ENCODE measurements around the gene MAPK10. TPM values are rescaled to one million over a fixed set of nuclear protein-coding genes. Genes with fewer than 3 reads are reported as not detected.
A peak's percentile ranks its signal among the peaks of the same experiment; 100 is the strongest.

Gene MAPK10
- total RNA-seq, 1 donor from 2014 or later, result 2.2 TPM

DNA sequence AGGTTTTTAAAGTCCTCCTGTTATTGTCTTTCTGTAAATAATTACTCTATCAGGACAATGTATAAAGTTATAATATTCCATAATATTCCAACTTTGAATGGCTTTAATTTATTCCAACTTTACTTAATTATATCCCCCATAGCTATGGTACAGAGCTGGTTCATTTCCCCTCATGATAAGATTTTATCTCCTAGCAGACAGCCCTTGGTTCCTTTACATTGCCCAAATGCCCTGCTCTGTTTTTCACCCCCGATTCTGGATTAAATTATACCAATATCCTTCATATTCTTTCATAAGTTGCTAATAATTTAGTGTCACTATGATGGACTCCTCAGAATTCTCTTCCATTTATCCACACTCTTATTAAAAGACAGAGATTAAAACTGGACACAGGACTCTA lies 340.5 kb downstream of the MAPK10 start:
- TF ChIP-seq, protein P1, sequence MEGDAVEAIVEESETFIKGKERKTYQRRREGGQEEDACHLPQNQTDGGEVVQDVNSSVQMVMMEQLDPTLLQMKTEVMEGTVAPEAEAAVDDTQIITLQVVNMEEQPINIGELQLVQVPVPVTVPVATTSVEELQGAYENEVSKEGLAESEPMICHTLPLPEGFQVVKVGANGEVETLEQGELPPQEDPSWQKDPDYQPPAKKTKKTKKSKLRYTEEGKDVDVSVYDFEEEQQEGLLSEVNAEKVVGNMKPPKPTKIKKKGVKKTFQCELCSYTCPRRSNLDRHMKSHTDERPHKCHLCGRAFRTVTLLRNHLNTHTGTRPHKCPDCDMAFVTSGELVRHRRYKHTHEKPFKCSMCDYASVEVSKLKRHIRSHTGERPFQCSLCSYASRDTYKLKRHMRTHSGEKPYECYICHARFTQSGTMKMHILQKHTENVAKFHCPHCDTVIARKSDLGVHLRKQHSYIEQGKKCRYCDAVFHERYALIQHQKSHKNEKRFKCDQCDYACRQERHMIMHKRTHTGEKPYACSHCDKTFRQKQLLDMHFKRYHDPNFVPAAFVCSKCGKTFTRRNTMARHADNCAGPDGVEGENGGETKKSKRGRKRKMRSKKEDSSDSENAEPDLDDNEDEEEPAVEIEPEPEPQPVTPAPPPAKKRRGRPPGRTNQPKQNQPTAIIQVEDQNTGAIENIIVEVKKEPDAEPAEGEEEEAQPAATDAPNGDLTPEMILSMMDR (conservative IDR thresholded peaks at IDR 0.05; ENCODE audit: low read depth, low read length), result no peak
- no peak overlapping the region for H3K4me3 ChIP-seq (ENCODE audit: low read depth, low read length)
- no peak for DNase-seq (ENCODE audit: low read depth)

DNA sequence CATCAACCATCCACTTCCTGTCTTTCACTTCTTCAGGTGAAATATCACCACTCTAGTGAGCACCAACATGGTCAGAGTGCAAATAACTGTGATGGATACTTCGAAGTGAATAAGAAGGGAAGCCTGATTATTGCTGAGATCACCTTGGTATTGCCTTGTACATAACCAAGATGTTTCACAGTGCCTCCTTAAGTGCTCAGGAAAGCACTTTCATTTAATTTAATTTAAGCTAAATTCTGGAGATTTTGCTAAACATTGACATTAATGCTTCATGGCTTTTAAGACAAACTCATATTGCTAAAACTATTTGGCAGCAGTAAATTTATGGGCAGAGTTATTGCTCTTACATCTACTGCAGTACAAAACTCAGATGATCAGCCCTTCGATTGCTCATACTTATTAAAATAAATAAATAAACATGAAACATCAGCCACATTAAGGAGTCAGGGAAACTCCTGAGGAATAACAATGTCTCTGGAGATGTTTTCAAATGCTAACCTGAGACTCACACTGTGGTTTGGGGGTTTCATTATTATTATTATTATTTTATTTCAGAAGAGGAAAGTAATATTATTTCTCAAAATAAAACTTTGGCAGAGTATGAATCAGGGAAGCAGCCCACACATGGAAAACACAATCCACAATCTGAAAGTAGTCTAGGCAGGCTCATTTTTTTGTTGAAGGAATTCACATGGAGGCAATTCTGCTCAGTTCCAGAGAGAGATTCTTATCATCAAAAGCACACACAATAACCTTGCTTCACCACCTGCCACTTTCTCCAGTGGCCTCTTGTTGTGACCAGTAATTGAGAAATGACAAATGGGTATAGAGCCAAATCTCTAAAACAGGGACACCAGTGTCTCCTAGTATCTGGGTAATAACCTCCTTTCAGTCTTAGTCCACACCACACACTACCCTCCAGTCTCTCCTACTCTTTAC lies 344.2 kb downstream of the MAPK10 start:
- TF ChIP-seq, protein P1 (conservative IDR thresholded peaks at IDR 0.05; ENCODE audit: low read depth, low read length), result no peak
- DNase-seq (ENCODE audit: low read depth), result no peak
- H3K4me3 ChIP-seq (ENCODE audit: low read depth, low read length), result no peak overlapping the region

DNA sequence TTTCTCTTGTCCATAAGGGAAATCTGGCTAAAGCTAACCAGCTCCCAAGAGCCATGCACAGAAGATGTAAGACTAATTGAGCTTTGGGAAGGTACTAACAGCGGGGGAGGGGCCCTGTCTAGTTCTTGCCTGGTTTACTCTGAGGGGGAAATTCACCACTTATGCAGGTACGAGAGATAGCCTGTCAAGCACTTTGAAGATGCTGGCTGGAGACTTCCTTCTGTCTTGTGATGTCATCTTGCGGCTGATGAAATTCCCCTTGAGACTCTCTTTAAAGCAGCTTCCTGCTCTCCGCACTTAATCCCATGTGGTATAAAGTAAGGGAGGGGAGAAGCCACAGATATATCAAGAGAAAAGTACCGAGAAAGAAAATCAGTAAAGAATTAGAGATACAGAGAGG lies 345.3 kb downstream of the MAPK10 start:
- DNase-seq (ENCODE audit: low read depth), result no peak
- TF ChIP-seq, protein P1 (conservative IDR thresholded peaks at IDR 0.05; ENCODE audit: low read depth, low read length), result no peak
- no peak overlapping the region for H3K4me3 ChIP-seq (ENCODE audit: low read depth, low read length)

DNA sequence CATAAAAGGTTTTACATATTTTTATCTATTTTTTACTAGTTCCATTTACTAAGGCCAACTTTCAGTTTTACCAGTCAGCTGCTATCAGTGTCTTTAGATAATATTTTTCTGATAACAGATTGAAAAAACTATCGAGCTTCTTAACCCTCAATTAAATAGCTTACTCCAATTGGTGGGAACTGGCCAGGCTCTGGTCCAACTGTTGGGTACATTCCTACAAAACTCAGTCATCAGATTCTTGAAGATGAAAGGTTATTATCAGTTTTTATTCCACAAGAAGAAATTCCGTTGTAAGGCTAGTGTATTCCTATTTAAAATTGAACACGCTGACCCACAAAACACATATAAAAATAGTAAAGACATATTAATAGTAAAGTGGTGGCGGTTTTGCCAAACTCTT lies 346.2 kb downstream of the MAPK10 start:
- DNase-seq (ENCODE audit: low read depth), result no peak
- H3K4me3 ChIP-seq (ENCODE audit: low read depth, low read length), result no peak overlapping the region
- TF ChIP-seq, protein P1 (conservative IDR thresholded peaks at IDR 0.05; ENCODE audit: low read depth, low read length), result no peak

DNA sequence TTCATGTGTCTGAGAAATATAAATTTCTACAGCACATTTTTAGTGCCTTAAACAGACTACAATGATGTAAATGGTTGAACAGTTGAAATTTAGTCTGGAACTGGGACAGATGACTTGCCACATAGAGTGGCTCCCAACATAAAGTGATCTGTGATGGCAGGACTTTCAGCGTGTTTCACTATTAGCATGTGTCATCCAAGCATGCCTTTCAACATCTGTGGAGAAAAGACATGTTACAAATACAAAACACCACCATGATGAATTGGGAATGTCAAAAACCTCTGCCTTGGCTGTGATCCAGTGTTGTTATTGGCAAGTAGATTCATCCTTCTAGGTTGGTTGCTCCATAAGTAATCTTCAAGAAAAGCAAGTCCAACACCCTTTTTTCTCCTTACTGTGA lies 348.7 kb downstream of the MAPK10 start:
- H3K4me3 ChIP-seq (ENCODE audit: low read depth, low read length), result no peak overlapping the region
- DNase-seq (ENCODE audit: low read depth), result peak; percentile 27
- TF ChIP-seq, protein P1 (conservative IDR thresholded peaks at IDR 0.05; ENCODE audit: low read depth, low read length), result no peak

DNA sequence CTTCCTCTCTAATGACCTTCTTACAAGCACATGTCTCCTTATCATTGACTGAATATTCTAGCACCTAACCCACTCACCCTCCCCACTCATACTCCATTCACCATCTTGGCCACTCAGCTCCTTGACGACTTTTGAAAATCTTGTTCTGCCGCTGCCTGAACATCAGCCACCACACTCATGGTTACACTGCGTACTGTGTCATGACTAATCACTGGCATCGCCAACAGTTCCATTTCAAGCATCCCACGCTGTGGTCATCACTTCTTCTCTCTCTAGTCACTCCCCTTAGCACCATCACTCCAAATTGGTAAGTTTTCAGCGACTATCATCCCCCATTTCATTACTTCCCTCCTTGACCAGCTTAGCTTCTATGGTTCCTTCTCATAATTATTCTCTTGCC lies 352.8 kb downstream of the MAPK10 start:
- H3K4me3 ChIP-seq (ENCODE audit: low read depth, low read length), result no peak overlapping the region
- no peak for DNase-seq (ENCODE audit: low read depth)
- TF ChIP-seq, protein P1 (conservative IDR thresholded peaks at IDR 0.05; ENCODE audit: low read depth, low read length), result no peak

DNA sequence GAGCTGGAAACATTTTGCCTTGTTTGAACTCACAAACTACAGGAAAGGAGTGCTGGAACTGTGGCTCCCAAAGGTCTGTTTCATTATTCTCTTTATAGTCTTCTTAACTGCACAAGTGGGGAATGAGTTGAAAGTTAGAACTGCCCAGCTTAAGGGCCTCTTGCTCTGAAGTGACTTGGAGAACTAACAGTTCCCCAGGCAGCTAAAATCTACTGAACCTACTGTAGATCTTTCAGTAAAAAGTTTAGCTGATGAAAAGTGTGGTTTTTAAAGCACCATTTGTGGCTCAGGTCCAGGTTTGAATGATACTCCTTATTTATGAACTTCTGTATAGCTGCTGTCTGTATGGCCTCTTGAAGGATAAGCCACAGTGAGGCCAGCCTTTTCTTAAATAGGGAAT lies 353.8 kb downstream of the MAPK10 start:
- DNase-seq (ENCODE audit: low read depth), result no peak
- TF ChIP-seq, protein P1 (conservative IDR thresholded peaks at IDR 0.05; ENCODE audit: low read depth, low read length), result no peak
- H3K4me3 ChIP-seq (ENCODE audit: low read depth, low read length), result no peak overlapping the region

Data from epithelial cell of proximal tubule (primary cell).